GM12801 (cell line): ENCODE measurements around the gene ANXA6.

ENCODE experiments used
- TF ChIP-seq, protein P1 (sequence below): IDR thresholded peaks from one replicate; pipeline ENCODE4 v1.5.1; 2011; ENCODE audit warnings: control low read depth; ENCODE audit not compliant: insufficient read length; ENCODE audit errors: extremely low read depth

ANXA6 gene

GRCh38 chr5:151196556-151197290, 39.1 kb upstream of the ANXA6 start:
- TF ChIP-seq, protein P1, sequence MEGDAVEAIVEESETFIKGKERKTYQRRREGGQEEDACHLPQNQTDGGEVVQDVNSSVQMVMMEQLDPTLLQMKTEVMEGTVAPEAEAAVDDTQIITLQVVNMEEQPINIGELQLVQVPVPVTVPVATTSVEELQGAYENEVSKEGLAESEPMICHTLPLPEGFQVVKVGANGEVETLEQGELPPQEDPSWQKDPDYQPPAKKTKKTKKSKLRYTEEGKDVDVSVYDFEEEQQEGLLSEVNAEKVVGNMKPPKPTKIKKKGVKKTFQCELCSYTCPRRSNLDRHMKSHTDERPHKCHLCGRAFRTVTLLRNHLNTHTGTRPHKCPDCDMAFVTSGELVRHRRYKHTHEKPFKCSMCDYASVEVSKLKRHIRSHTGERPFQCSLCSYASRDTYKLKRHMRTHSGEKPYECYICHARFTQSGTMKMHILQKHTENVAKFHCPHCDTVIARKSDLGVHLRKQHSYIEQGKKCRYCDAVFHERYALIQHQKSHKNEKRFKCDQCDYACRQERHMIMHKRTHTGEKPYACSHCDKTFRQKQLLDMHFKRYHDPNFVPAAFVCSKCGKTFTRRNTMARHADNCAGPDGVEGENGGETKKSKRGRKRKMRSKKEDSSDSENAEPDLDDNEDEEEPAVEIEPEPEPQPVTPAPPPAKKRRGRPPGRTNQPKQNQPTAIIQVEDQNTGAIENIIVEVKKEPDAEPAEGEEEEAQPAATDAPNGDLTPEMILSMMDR = no peak

DNA sequence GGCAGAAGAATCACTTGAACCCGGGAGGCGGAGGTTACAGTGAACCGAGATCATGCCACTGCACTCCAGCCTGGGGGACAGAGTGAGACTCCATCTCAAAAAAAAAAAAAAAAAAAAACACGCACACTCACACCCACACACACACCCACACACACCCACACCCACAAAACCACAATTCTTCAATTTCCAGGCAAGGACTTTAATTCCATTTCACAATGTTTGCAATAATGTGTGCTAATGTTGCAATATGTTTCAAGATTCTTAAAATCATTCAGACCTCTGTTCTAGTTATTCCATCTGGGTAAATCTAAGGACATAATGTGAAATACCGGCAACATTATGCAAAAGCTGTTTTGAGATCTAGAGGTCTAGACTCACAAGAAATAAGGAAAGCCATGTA, 38.0 kb upstream of the ANXA6 start:
- TF ChIP-seq, protein P1 = no peak

- TF ChIP-seq, protein P1 = no peak
These were observed 35.0 kb upstream of the ANXA6 start for GRCh38 chr5:151192626-151193025.

DNA sequence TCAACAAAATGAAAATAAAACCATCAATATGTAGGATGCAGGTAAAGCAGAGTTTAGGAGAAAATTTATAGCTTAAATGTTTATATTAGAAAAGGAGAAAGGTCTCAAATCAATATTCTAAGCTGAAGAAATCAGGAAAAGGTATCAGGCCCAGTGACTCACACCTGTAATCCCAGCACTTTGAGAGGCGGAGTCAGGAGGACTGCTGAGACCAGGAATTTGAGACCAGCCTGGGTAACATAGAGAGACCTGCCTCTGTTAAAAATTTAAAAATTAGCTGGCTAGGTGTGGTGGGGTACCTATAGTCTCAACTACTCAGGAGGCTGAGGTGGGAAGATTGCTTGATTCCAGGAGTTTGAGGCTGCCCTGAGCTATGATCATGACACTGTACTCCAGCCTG, 34.1 kb upstream of the ANXA6 start:
- TF ChIP-seq, protein P1 = no peak

DNA sequence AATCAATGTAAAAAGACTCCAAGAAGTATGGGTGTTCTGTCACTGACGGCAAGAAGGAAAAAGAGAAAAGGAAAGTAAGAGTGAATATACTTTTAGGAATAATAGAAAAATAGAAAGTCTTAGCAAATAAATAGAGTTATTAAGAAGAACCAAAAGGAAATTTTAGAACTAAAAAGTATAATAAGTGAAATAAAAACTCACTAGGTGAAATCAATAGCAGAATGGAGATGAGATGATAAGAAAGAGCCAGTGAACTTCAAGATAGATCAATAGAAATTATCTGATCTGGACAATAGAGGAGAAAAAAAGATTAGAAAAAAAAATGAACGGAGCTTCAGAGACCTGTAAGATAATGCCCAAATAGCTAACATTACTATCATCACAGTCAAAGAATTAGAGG, 31.6 kb upstream of the ANXA6 start:
- TF ChIP-seq, protein P1 = no peak

- TF ChIP-seq, protein P1 = no peak
These were observed 29.0 kb upstream of the ANXA6 start for GRCh38 chr5:151186538-151186937.

- TF ChIP-seq, protein P1 = no peak
These were observed 28.5 kb upstream of the ANXA6 start for GRCh38 chr5:151186052-151186451.
